Mesendoderm (in vitro differentiated cells): ENCODE measurements around the gene KSR2.

Experiments
- DNase-seq: peaks from one replicate; pipeline ENCODE4 v3.0.0; 2013
- H2AK5ac ChIP-seq: 2 replicates; pipeline ENCODE4 v1.6.1; 2013; ENCODE audit warnings: low read length, inconsistent platforms
- H2BK120ac ChIP-seq: 2 replicates; pipeline ENCODE4 v1.6.1; 2013; ENCODE audit warnings: low read depth, mild to moderate bottlenecking, low read length, moderate library complexity, mixed read lengths
- H2BK15ac ChIP-seq: replicated peaks from 2 replicates; pipeline ENCODE4 v1.6.1; 2013; ENCODE audit warnings: low read depth, mild to moderate bottlenecking, moderate library complexity
- H2BK5ac ChIP-seq: 2 replicates; pipeline ENCODE4 v1.6.1; 2013; ENCODE audit warnings: low read length, inconsistent platforms
- H3K18ac ChIP-seq: 2 replicates; pipeline ENCODE4 v1.6.1; 2013; ENCODE audit warnings: mild to moderate bottlenecking, low read length, mixed read lengths
- H3K23ac ChIP-seq: one replicate; pipeline ENCODE4 v1.6.1; 2013; ENCODE audit warnings: low read length
- H3K27ac ChIP-seq: 2 replicates; pipeline ENCODE4 v1.5.1; 2013; ENCODE audit warnings: low read depth, mild to moderate bottlenecking, inconsistent platforms, low read length, moderate library complexity
- H3K27me3 ChIP-seq: 2 replicates; pipeline ENCODE4 v1.6.1; 2013; ENCODE audit warnings: low read length, control low read depth, mild to moderate bottlenecking, inconsistent platforms; ENCODE audit not compliant: insufficient read depth, poor library complexity
- H3K36me3 ChIP-seq: 2 replicates; pipeline ENCODE4 v1.6.1; 2013; ENCODE audit warnings: low read length, inconsistent platforms; ENCODE audit not compliant: control insufficient read depth, insufficient read depth
- H3K4ac ChIP-seq: one replicate; pipeline ENCODE4 v1.6.1; 2013; ENCODE audit warnings: low read depth, mild to moderate bottlenecking, low read length, moderate library complexity
- H3K4me1 ChIP-seq: 2 replicates; pipeline ENCODE4 v1.6.1; 2013; ENCODE audit warnings: low read depth, low read length, inconsistent platforms; ENCODE audit not compliant: control insufficient read depth
- H3K4me2 ChIP-seq: 2 replicates; pipeline ENCODE4 v1.6.1; 2013; ENCODE audit warnings: low read length
- H3K4me3 ChIP-seq: 2 replicates; pipeline ENCODE4 v1.5.1; 2013; ENCODE audit warnings: mild to moderate bottlenecking, low read length
- H3K56ac ChIP-seq: one replicate; pipeline ENCODE4 v1.6.1; 2013; ENCODE audit warnings: low read length
- H3K79me1 ChIP-seq: 2 replicates; pipeline ENCODE4 v1.6.1; 2013; ENCODE audit warnings: low read length, inconsistent platforms
- H3K79me2 ChIP-seq: 2 replicates; pipeline ENCODE4 v1.6.1; 2013; ENCODE audit warnings: mild to moderate bottlenecking, low read length; ENCODE audit not compliant: control insufficient read depth, insufficient read depth
- H3K9ac ChIP-seq: 2 replicates; pipeline ENCODE4 v1.6.1; 2013; ENCODE audit warnings: low read length, inconsistent platforms
- H4K5ac ChIP-seq: one replicate; pipeline ENCODE4 v1.6.1; 2013; ENCODE audit warnings: low read length
- H4K8ac ChIP-seq: one replicate; pipeline ENCODE4 v1.6.1; 2013; ENCODE audit warnings: low read depth, mild to moderate bottlenecking, control low read depth, low read length, moderate library complexity
- WGBS: extraction: QIAGEN DNeasy Blood & Tissue Kit; methylation state at CpG from one replicate; pipeline ENCODE4 v1.1.7; 2013; ENCODE audit warnings: low lambda C conversion rate, missing lambda C conversion rate; ENCODE audit not compliant: insufficient coverage; ENCODE audit errors: extremely low coverage; 5-methylcytosine and 5-hydroxymethylcytosine counted together

KSR2 gene

DNA sequence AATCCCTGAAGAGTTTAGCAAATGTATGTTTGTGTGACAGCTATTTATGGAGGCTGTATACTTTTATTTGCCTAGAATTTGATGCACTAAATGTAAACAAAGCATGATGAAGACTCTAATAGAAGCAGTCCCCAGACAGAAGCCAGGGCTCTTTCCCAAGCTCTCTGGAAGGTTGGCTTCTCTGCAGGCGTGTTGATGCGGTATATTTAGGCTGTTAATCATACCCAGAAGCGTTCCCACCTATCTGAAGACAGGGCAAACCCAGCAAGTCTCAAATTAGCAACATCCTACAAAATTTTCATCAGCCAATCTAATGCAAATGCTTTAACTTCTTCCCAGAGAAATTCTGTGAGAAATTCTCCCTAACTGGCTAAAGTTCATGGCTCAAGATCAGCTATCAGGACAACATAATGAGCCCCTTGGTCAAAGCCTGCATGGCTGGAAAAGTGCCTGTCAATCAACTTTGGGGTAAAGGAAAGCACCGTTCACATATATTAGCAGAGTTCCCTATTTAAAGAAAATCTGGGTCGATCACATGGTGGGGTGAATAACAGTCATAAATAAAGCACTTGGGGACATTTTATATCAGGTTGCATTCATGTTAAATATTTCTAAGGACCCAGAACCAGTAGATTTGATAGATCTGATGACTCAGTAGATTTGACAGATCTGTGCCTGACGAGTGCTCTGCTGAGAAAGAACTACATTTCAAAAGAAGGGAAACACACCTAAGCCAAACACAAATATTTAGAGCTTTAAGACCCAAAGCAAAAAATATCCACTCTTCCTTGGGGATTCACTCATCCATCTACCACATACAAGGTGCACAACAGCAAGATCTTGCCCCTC is 46.6 kb downstream of the KSR2 start:
- no peak overlapping the region for H3K23ac ChIP-seq
- no peak overlapping the region for H3K9ac ChIP-seq
- no peaks in the 10 kb centered on the region for H3K79me2 ChIP-seq
- H3K18ac ChIP-seq = no peak overlapping the region
- WGBS = no CpG with 5 or more reads among the region's 6 CpGs
- no peak for DNase-seq
- no peaks in the 10 kb centered on the region for H3K4me1 ChIP-seq
- H3K56ac ChIP-seq = no peak overlapping the region
- H2BK15ac ChIP-seq = no peak overlapping the region
- no peak overlapping the region for H2BK120ac ChIP-seq
- H3K79me1 ChIP-seq = no peaks in the 10 kb centered on the region
- no peak overlapping the region for H2BK5ac ChIP-seq
- H3K36me3 ChIP-seq = no peaks in the 10 kb centered on the region
- H3K27me3 ChIP-seq = no peaks in the 10 kb centered on the region
- H3K4me3 ChIP-seq = no peak overlapping the region
- no peak overlapping the region for H2AK5ac ChIP-seq
- no peak overlapping the region for H3K4me2 ChIP-seq
- no peak overlapping the region for H4K8ac ChIP-seq
- no peak overlapping the region for H3K27ac ChIP-seq
- no peak overlapping the region for H3K4ac ChIP-seq
- no peak overlapping the region for H4K5ac ChIP-seq

DNA sequence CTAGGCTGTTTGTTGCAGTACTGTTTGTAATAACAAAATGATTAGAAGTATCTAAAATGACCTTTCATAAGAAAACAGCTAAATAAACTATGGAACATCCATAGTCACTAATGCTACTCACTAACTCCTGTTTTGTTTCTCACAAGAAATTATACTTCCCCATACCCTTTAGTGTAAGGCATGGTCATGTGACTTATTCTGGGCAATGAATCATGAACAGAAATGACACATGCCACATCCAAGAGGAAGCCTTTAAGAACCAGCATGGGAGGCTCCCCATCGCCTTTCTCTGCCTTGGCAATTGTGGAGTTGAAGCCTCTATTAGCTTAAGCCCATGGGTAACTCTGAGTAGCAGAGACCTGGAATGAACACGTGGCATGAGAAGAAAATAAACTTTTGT is 49.3 kb downstream of the KSR2 start:
- Histone ChIP-seq H3K79me1 (no peaks in the 10 kb centered on the region), H3K27me3 (no peaks in the 10 kb centered on the region), H2BK5ac (no peak overlapping the region), H3K9ac (no peak overlapping the region), H3K4me1 (no peaks in the 10 kb centered on the region), H3K18ac (no peak overlapping the region), H3K27ac (no peak overlapping the region), H3K23ac (no peak overlapping the region), H3K4me2 (no peak overlapping the region), H4K5ac (no peak overlapping the region), H3K4ac (no peak overlapping the region), H3K4me3 (no peak overlapping the region), H3K56ac (no peak overlapping the region), H2BK120ac (no peak overlapping the region), H2BK15ac (no peak overlapping the region), H2AK5ac (no peak overlapping the region), H4K8ac (no peak overlapping the region), H3K79me2 (no peaks in the 10 kb centered on the region), H3K36me3 (no peaks in the 10 kb centered on the region)
- WGBS = no CpG with 5 or more reads among the region's 2 CpGs
- DNase-seq = no peak

DNA sequence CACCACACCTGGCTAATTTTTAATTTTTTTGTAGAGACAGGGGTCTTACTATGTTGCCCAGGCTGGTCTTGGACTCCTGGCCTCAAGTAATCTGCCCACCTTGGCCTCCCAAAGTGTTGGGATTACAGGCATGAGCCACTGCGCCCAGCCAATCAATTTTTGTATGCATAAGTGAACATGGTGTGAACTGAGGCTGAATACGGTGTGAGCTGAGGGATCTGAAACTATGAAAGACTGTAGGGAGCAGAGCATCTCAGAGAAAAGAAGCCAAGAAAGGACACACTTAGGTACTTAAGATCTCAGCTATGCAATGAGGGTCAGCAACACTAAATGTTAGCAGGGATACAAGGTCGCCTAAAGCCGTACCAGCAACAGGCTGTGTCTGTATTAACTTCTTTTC is 54.1 kb downstream of the KSR2 start:
- no peak overlapping the region for H3K4ac ChIP-seq
- H3K36me3 ChIP-seq = no peaks in the 10 kb centered on the region
- no peak overlapping the region for H2AK5ac ChIP-seq
- no peak overlapping the region for H3K23ac ChIP-seq
- H3K9ac ChIP-seq = no peak overlapping the region
- H3K4me2 ChIP-seq = no peak overlapping the region
- no peak overlapping the region for H3K56ac ChIP-seq
- no peak overlapping the region for H4K8ac ChIP-seq
- no peaks in the 10 kb centered on the region for H3K4me1 ChIP-seq
- H3K79me1 ChIP-seq = no peaks in the 10 kb centered on the region
- no CpG with 5 or more reads among the region's 4 CpGs for WGBS
- no peak overlapping the region for H3K27ac ChIP-seq
- no peak overlapping the region for H4K5ac ChIP-seq
- DNase-seq = no peak
- H2BK15ac ChIP-seq = no peak overlapping the region
- no peak overlapping the region for H3K4me3 ChIP-seq
- no peak overlapping the region for H2BK120ac ChIP-seq
- no peak overlapping the region for H2BK5ac ChIP-seq
- no peaks in the 10 kb centered on the region for H3K79me2 ChIP-seq
- H3K18ac ChIP-seq = no peak overlapping the region
- peaks cover 2% of the 10 kb centered on the region for H3K27me3 ChIP-seq

DNA sequence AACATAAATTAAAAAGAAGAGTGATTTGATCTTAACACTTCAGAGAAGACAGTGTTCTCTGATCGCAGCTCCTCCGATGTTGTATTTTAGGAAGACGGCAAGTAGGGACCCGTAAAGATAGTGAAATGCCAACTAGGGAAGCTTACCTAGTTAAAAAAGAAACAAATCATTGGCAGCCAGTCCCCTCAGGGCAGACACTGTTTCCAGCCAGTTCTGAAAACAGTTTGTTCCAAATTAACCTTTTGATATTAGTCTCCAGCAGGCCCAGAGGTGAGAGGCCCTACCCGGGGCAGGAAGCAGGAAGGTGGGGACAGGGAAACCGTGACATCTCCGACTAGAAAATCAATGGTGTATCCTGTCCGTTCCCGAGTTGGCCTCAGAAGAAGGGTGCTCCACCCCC is 56.0 kb downstream of the KSR2 start:
- Histone ChIP-seq H3K4me3 (no peak overlapping the region), H3K27ac (no peak overlapping the region), H2BK15ac (no peak overlapping the region), H3K9ac (no peak overlapping the region), H3K27me3 (peaks cover 2% of the 10 kb centered on the region), H3K18ac (no peak overlapping the region), H2BK5ac (no peak overlapping the region), H3K4ac (no peak overlapping the region), H4K8ac (no peak overlapping the region), H4K5ac (no peak overlapping the region), H2AK5ac (no peak overlapping the region), H2BK120ac (no peak overlapping the region), H3K4me2 (no peak overlapping the region), H3K23ac (no peak overlapping the region), H3K36me3 (no peaks in the 10 kb centered on the region), H3K4me1 (no peaks in the 10 kb centered on the region), H3K79me2 (no peaks in the 10 kb centered on the region), H3K56ac (no peak overlapping the region), H3K79me1 (no peaks in the 10 kb centered on the region)
- no CpG with 5 or more reads among the region's 9 CpGs for WGBS
- DNase-seq = no peak

DNA sequence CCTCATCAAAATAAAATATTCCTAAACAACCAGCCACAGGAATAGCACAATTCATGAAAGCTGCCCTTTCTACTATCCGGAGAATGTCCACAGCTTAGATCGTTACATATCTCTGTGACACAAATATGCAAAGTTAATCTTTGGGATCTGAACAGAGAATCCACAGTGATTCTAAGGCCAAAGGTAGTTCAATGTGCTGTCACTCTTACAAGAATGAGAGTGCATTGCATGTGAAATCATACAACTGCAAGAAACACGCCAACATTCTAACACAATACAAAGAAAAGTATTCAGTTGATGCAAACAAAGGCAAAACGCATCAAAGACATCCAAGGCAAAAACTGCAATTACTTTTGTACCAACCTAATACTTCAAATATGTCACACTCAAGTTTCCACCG is 60.4 kb downstream of the KSR2 start:
- Histone ChIP-seq H3K4ac (no peak overlapping the region), H3K79me1 (no peaks in the 10 kb centered on the region), H3K23ac (no peak overlapping the region), H3K27me3 (peaks cover 2% of the 10 kb centered on the region), H3K4me2 (no peak overlapping the region), H2AK5ac (no peak overlapping the region), H3K27ac (no peak overlapping the region), H3K18ac (no peak overlapping the region), H3K56ac (no peak overlapping the region), H4K8ac (no peak overlapping the region), H3K79me2 (no peaks in the 10 kb centered on the region), H3K36me3 (no peaks in the 10 kb centered on the region), H4K5ac (no peak overlapping the region), H2BK120ac (no peak overlapping the region), H3K9ac (no peak overlapping the region), H2BK5ac (no peak overlapping the region), H2BK15ac (no peak overlapping the region), H3K4me3 (no peak overlapping the region), H3K4me1 (no peaks in the 10 kb centered on the region)
- DNase-seq = no peak
- WGBS = no CpG with 5 or more reads among the region's 5 CpGs
